HepG2 (cell line): ENCODE data around the gene DDX20. TPM values are rescaled to one million over a fixed set of nuclear protein-coding genes. Genes with fewer than 3 reads are reported as not detected.

Source experiments
- ATAC-seq: fragments of 200-7000 bp; cut with Tn5 transposase; 3 replicates; pipeline ENCODE4 v1.9.1; 2020; ENCODE audit warnings: mild to moderate bottlenecking, moderate library complexity
- BruUV-seq: library from RNA; stranded (reverse); fragments of 400-500 nt; replicated peaks from 2 replicates; lab custom pipeline; 2021; lab: Mats Ljungman, UMichigan
- CTCF ChIA-PET: fragments of 300-600 bp; formaldehyde crosslinking; extraction: SDS; loops from one replicate; lab custom pipeline; 2021; ENCODE audit warnings: low total read pairs, inconsistent platforms, low intra/inter-chr PET ratio; lab: Yijun Ruan, JAX
- POLR2A ChIA-PET: fragments of 350-600 bp; sonication (Branson Sonifier 250); formaldehyde crosslinking; loops from one replicate; lab custom pipeline; 2020; ENCODE audit warnings: antibody characterized with exemption, inconsistent platforms; lab: Yijun Ruan, JAX
- DNase-seq: peaks from one replicate; pipeline ENCODE4 v3.0.0-alpha.2; 2015; ENCODE audit warnings: low spot score
- FAIRE-seq: peaks from 3 replicates; lab custom pipeline; 2011; peaks lifted over from hg19 to GRCh38; lab: Jason Lieb, UNC
- H2AFZ ChIP-seq: one replicate; pipeline ENCODE4 v1.6.1; 2011; ENCODE audit warnings: low read length, inconsistent platforms
- H3K27ac ChIP-seq: fragments of 300-600 bp; 3 replicates; pipeline ENCODE4 v1.8.0; 2011; ENCODE audit warnings: mixed run types, mild to moderate bottlenecking, mixed read lengths, low read length, inconsistent platforms; ENCODE audit not compliant: insufficient read depth; ENCODE audit errors: extremely low read length
- H3K27me3 ChIP-seq, 2 experiments: fragments of 200-600 bp in 1 of 2; 2 replicates in 1 of 2; 3 replicates in 1 of 2; pipeline versions ENCODE4 v1.6.0 to v1.8.0; 2011; ENCODE audit warnings: low read length in 2 of 2, mild to moderate bottlenecking in 2 of 2, moderate library complexity in 2 of 2, inconsistent platforms in 1 of 2; ENCODE audit not compliant: insufficient read depth in 2 of 2, control insufficient read depth in 1 of 2
- H3K36me3 ChIP-seq, 2 experiments: fragments of 200-600 bp in 1 of 2; replicated peaks in 1 of 2; 2 replicates in 1 of 2; 3 replicates in 1 of 2; pipeline versions ENCODE4 v1.5.1 to v1.8.0; 2011; ENCODE audit warnings: low read length in 2 of 2, inconsistent platforms in 1 of 2; ENCODE audit not compliant: insufficient read depth in 2 of 2, control insufficient read depth in 1 of 2
- H3K4me1 ChIP-seq: 2 replicates; pipeline ENCODE4 v1.5.1; 2012; ENCODE audit warnings: low read length, inconsistent platforms; ENCODE audit not compliant: insufficient read depth
- H3K4me2 ChIP-seq: 2 replicates; pipeline ENCODE4 v1.6.0; 2011; ENCODE audit warnings: low read depth, low read length, inconsistent platforms
- H3K4me3 ChIP-seq, 3 experiments: fragments of 200-600 bp in 1 of 3; sonication (generic), shearing (Covaris generic) in 1 of 3; replicated peaks in 1 of 3; 2 replicates each; pipeline ENCODE4 v1.5.1; 2011 to 2016; ENCODE audit warnings: low read length in 3 of 3, inconsistent platforms in 2 of 3, low read depth in 2 of 3, mild to moderate bottlenecking in 2 of 3, control low read depth in 1 of 3, mixed read lengths in 1 of 3; ENCODE audit not compliant: insufficient read depth in 1 of 3
- H3K79me2 ChIP-seq: one replicate; pipeline ENCODE4 v1.6.1; 2011; ENCODE audit warnings: low read length, inconsistent platforms; ENCODE audit not compliant: insufficient read depth
- H3K9ac ChIP-seq: 2 replicates; pipeline ENCODE4 v1.6.0; 2011; ENCODE audit warnings: mild to moderate bottlenecking, low read depth, low read length, inconsistent platforms; ENCODE audit not compliant: insufficient read depth
- H3K9me3 ChIP-seq: 2 replicates; pipeline ENCODE4 v1.5.1; 2012; ENCODE audit warnings: mild to moderate bottlenecking, low read length
- H4K20me1 ChIP-seq: 2 replicates; pipeline ENCODE4 v1.6.0; 2011; ENCODE audit warnings: inconsistent platforms, mild to moderate bottlenecking, low read length, moderate library complexity; ENCODE audit not compliant: insufficient read depth
- BATF2 ChIP-seq: sonication (generic); formaldehyde crosslinking; IDR thresholded peaks from 2 replicates; pipeline ENCODE4 v1.8.0; 2022; ENCODE audit warnings: mild to moderate bottlenecking, missing genetic modification reagents, moderate library complexity
- BORCS8-MEF2B ChIP-seq: sonication (generic); formaldehyde crosslinking; IDR thresholded peaks from 2 replicates; pipeline ENCODE4 v1.8.0; 2022; ENCODE audit warnings: mild to moderate bottlenecking, missing genetic modification reagents
- NFE2L2 ChIP-seq: fragments of 150-350 bp; IDR thresholded peaks from 2 replicates; pipeline ENCODE4 v1.6.1; 2014; ENCODE audit warnings: low read length
- RBM39 ChIP-seq: fragments of 200-400 bp; formaldehyde crosslinking; IDR thresholded peaks from one replicate; pipeline ENCODE4 v1.6.1; 2018; ENCODE audit warnings: antibody characterized with exemption, mild to moderate bottlenecking, low read depth, low read length; ENCODE audit not compliant: poor library complexity, severe bottlenecking
- SRSF9 ChIP-seq: fragments of 200-400 bp; formaldehyde crosslinking; IDR thresholded peaks from 2 replicates; pipeline ENCODE4 v1.6.1; 2018; ENCODE audit warnings: borderline replicate concordance, mild to moderate bottlenecking, low read depth, low read length; ENCODE audit not compliant: insufficient read depth, poor library complexity, severe bottlenecking
- TCF7 ChIP-seq: sonication (generic); IDR thresholded peaks from 2 replicates; pipeline ENCODE4 v1.6.1; 2016; ENCODE audit warnings: antibody characterized with exemption, low read depth
- ZNF138 ChIP-seq: sonication (generic); formaldehyde crosslinking; IDR thresholded peaks from 2 replicates; pipeline ENCODE4 v1.5.0; 2020; ENCODE audit warnings: mild to moderate bottlenecking, low read depth, missing genetic modification reagents
- ZNF768 ChIP-seq: sonication (generic); formaldehyde crosslinking; IDR thresholded peaks from 2 replicates; pipeline ENCODE4 v1.4.0; 2020; ENCODE audit warnings: missing genetic modification reagents
- ZNF878 ChIP-seq: sonication (generic); formaldehyde crosslinking; IDR thresholded peaks from 2 replicates; pipeline ENCODE4 v1.8.1; 2023; ENCODE audit warnings: mild to moderate bottlenecking, missing genetic modification reagents, moderate library complexity
- ZSCAN25 ChIP-seq: sonication (generic); formaldehyde crosslinking; IDR thresholded peaks from 2 replicates; pipeline ENCODE4 v1.8.0; 2022; ENCODE audit warnings: mild to moderate bottlenecking, missing genetic modification reagents
- in situ Hi-C: cut with HindIII; loops from 2 replicates; pipeline ENCODE4 v1.10.0; 2017; ENCODE audit warnings: low pct_unique_long_range_greater_than_20kb; ENCODE audit not compliant: extremely low pct_ligation_motif_present
- intact Hi-C: fragments of 100-400 bp; cut with micrococcal nuclease; formaldehyde crosslinking; loops from one replicate; pipeline ENCODE4 v1.10.0; 2022; ENCODE audit not compliant: unreplicated experiment
- polyA plus RNA-seq, 8 experiments: library from polyadenylated mRNA; depleted of rRNA in 3 of 8; stranded (reverse) in 7 of 8; unstranded in 1 of 8; fragments of >200 nt; fragmentation: Illumina TruSeq in 4 of 8; extraction: Trizol in 4 of 8; gene quantifications; 2 replicates each; pipeline versions ENCODE4 v1.2.1 to v1.2.3, GENCODE V29; 2011 to 2016; ENCODE audit warnings: low read depth in 4 of 8, missing spikeins in 1 of 8, mixed read lengths in 1 of 8; ENCODE audit not compliant: insufficient read depth in 1 of 8
- total RNA-seq, 5 experiments: library from RNA; depleted of rRNA; stranded (reverse); fragments of >200 nt; fragmentation: Illumina TruSeq; extraction: Trizol; gene quantifications; 2 replicates each; pipeline ENCODE4 v1.2.3, GENCODE V29; 2016; ENCODE audit warnings: low read depth in 1 of 5
- TF ChIP-seq, protein P1 (sequence below): sonication (generic); formaldehyde crosslinking; IDR thresholded peaks from 2 replicates; pipeline ENCODE4 v1.8.1; 2022; ENCODE audit warnings: low read depth, mild to moderate bottlenecking, missing genetic modification reagents
- TF ChIP-seq, protein P2 (sequence below): sonication (generic); formaldehyde crosslinking; IDR thresholded peaks from 2 replicates; pipeline ENCODE4 v1.5.1; 2020; ENCODE audit warnings: missing genetic modification reagents, mild to moderate bottlenecking, borderline replicate concordance
- TF ChIP-seq, protein P3 (sequence below): fragments of 450-650 bp; IDR thresholded peaks from 2 replicates; pipeline ENCODE4 v1.6.1; 2017; ENCODE audit warnings: mild to moderate bottlenecking

The DDX20 gene
- total and polyA plus RNA-seq, 2 of the 13 experiments (the other 11 are each of a cell fraction or from before 2014, with no cell fraction given) = 4.0 to 14.3 TPM

GRCh38 chr1:111768023-111768422, 12.3 kb downstream of the DDX20 start:
- Histone ChIP-seq H4K20me1 (no peaks in the 10 kb centered on the region), H3K9ac (no peak overlapping the region), H3K36me3 (peaks cover 6 to 34% of the 10 kb centered on the region in 2 experiments), H3K4me1 (peaks cover 12% of the 10 kb centered on the region; the same call in 1 of the 2 replicates), H3K9me3 (no peaks in the 10 kb centered on the region), H3K79me2 (no peaks in the 10 kb centered on the region), H2AFZ (no peak overlapping the region), H3K27ac (no peak overlapping the region), H3K4me3 (no peak overlapping the region), H3K27me3 (no peaks in the 10 kb centered on the region), H3K4me2 (no peak overlapping the region)
- DNase-seq = no peak
- ATAC-seq = no peak
- in situ Hi-C loops = loop anchor here (5.0 kb wide), 1 partner anchor 286 kb away; no protein-coding TSS in a partner anchor
- no peak for FAIRE-seq
- ChIA-PET POLR2A (interaction anchor here (1.3 kb wide), 1 partner anchor 11 kb away, joined by 4 read pairs; no protein-coding TSS in a partner anchor), CTCF (interaction anchor here (2.8 kb wide), 1 partner anchor 53 kb away, joined by 27 read pairs; no protein-coding TSS in a partner anchor)
- no TSS peak for BruUV-seq
- no peak for TF ChIP-seq ZNF768 (CRISPR knock-in tag)
- TF ChIP-seq, protein P1, sequence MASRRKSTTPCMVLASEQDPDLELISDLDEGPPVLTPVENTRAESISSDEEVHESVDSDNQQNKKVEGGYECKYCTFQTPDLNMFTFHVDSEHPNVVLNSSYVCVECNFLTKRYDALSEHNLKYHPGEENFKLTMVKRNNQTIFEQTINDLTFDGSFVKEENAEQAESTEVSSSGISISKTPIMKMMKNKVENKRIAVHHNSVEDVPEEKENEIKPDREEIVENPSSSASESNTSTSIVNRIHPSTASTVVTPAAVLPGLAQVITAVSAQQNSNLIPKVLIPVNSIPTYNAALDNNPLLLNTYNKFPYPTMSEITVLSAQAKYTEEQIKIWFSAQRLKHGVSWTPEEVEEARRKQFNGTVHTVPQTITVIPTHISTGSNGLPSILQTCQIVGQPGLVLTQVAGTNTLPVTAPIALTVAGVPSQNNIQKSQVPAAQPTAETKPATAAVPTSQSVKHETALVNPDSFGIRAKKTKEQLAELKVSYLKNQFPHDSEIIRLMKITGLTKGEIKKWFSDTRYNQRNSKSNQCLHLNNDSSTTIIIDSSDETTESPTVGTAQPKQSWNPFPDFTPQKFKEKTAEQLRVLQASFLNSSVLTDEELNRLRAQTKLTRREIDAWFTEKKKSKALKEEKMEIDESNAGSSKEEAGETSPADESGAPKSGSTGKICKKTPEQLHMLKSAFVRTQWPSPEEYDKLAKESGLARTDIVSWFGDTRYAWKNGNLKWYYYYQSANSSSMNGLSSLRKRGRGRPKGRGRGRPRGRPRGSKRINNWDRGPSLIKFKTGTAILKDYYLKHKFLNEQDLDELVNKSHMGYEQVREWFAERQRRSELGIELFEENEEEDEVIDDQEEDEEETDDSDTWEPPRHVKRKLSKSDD = no peak
- TF ChIP-seq ZNF878 (CRISPR knock-in tag) = no peak
- TF ChIP-seq ZNF138 = no peak
- TF ChIP-seq SRSF9 = no peak
- no peak for TF ChIP-seq BORCS8-MEF2B
- no peak for TF ChIP-seq NFE2L2
- TF ChIP-seq, protein P2, sequence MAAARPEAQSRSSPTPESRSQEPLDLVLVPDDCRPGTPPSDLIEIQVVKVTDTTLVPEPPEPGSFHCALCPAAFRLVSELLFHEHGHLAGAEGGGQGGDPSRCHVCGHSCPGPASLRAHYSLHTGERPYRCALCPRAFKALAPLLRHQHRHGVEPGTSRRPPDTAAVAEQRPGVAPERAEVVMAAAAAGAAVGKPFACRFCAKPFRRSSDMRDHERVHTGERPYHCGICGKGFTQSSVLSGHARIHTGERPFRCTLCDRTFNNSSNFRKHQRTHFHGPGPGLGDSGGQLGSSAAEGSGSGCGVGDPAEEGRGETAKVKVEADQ = no peak
- TF ChIP-seq RBM39 = no peak
- TF ChIP-seq ZSCAN25 (CRISPR knock-in tag) = no peak
- TF ChIP-seq TCF7 = no peak
- TF ChIP-seq BATF2 = no peak
- TF ChIP-seq, protein P3, sequence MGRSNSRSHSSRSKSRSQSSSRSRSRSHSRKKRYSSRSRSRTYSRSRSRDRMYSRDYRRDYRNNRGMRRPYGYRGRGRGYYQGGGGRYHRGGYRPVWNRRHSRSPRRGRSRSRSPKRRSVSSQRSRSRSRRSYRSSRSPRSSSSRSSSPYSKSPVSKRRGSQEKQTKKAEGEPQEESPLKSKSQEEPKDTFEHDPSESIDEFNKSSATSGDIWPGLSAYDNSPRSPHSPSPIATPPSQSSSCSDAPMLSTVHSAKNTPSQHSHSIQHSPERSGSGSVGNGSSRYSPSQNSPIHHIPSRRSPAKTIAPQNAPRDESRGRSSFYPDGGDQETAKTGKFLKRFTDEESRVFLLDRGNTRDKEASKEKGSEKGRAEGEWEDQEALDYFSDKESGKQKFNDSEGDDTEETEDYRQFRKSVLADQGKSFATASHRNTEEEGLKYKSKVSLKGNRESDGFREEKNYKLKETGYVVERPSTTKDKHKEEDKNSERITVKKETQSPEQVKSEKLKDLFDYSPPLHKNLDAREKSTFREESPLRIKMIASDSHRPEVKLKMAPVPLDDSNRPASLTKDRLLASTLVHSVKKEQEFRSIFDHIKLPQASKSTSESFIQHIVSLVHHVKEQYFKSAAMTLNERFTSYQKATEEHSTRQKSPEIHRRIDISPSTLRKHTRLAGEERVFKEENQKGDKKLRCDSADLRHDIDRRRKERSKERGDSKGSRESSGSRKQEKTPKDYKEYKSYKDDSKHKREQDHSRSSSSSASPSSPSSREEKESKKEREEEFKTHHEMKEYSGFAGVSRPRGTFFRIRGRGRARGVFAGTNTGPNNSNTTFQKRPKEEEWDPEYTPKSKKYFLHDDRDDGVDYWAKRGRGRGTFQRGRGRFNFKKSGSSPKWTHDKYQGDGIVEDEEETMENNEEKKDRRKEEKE = no peak
- intact Hi-C loops = no loop called here
